Endodermal cell (in vitro differentiated cells): ENCODE data around the gene TMEM129. TPM values are rescaled to one million over a fixed set of nuclear protein-coding genes. Genes with fewer than 3 reads are reported as not detected.

Source experiments
- DNase-seq: peaks from one replicate; pipeline ENCODE4 v3.0.0-alpha.2; 2017
- H3K27ac ChIP-seq: 2 replicates; pipeline ENCODE4 v1.5.1; 2013; ENCODE audit warnings: mild to moderate bottlenecking, low read depth, low read length, moderate library complexity
- H3K27me3 ChIP-seq: 2 replicates; pipeline ENCODE4 v1.6.1; 2013; ENCODE audit warnings: mild to moderate bottlenecking, low read length, moderate library complexity; ENCODE audit not compliant: insufficient read depth, control insufficient read depth, poor library complexity, severe bottlenecking
- H3K36me3 ChIP-seq: 2 replicates; pipeline ENCODE4 v1.7.0; 2013; ENCODE audit warnings: mild to moderate bottlenecking, low read length, moderate library complexity; ENCODE audit not compliant: control insufficient read depth, insufficient read depth
- H3K4me1 ChIP-seq: one replicate; pipeline ENCODE4 v1.7.0; 2013; ENCODE audit warnings: low read length; ENCODE audit not compliant: control insufficient read depth, insufficient read depth
- H3K4me3 ChIP-seq: 2 replicates; pipeline ENCODE4 v1.5.1; 2013; ENCODE audit warnings: mild to moderate bottlenecking, low read length, moderate library complexity
- H3K9ac ChIP-seq: 2 replicates; pipeline ENCODE4 v1.6.1; 2013; ENCODE audit warnings: mild to moderate bottlenecking, low read length, moderate library complexity; ENCODE audit not compliant: poor library complexity, severe bottlenecking; ENCODE audit errors: extremely low read depth
- H3K9me3 ChIP-seq: 2 replicates; pipeline ENCODE4 v1.6.1; 2013; ENCODE audit warnings: mild to moderate bottlenecking, low read length, moderate library complexity; ENCODE audit not compliant: control insufficient read depth
- H3K27ac Mint-ChIP-seq: 2 replicates; pipeline ENCODE4 v1.8.0; 2020; ENCODE audit warnings: mixed read lengths
- H3K27me3 Mint-ChIP-seq: 2 replicates; pipeline ENCODE4 v1.8.0; 2021; ENCODE audit warnings: mild to moderate bottlenecking, mixed read lengths; ENCODE audit not compliant: insufficient read depth
- H3K36me3 Mint-ChIP-seq: 2 replicates; pipeline ENCODE4 v1.8.0; 2020; ENCODE audit warnings: low read depth, mixed read lengths
- H3K4me1 Mint-ChIP-seq: 2 replicates; pipeline ENCODE4 v1.8.0; 2020; ENCODE audit warnings: mixed read lengths
- H3K4me3 Mint-ChIP-seq: 2 replicates; pipeline ENCODE4 v1.8.0; 2020; ENCODE audit warnings: mild to moderate bottlenecking, moderate library complexity, mixed read lengths
- H3K9me3 Mint-ChIP-seq: 2 replicates; pipeline ENCODE4 v1.8.0; 2020; ENCODE audit warnings: mild to moderate bottlenecking, mixed read lengths
- WGBS, 2 experiments: methylation state at CpG; one replicate each; pipeline versions ENCODE4 v1.1.5 to v1.1.7; 2013; ENCODE audit warnings: missing lambda C conversion rate in 2 of 2, mixed read lengths in 1 of 2; ENCODE audit not compliant: insufficient coverage in 1 of 2, insufficient read length in 1 of 2; 5-methylcytosine and 5-hydroxymethylcytosine counted together
- total RNA-seq, 2 donors: library from RNA; stranded (reverse); fragmentation: NEBNext Ultra II Directional in 1 of 2; extraction: Animal tissue kit (Norgen Biotek cat#: 25700) in 1 of 2; gene quantifications; 2 replicates in 1 of 2; 3 replicates in 1 of 2; pipeline ENCODE4 v1.2.1, GENCODE V29; 2021
- TF ChIP-seq, protein P1 (sequence below): fragments of 200-600 bp; sonication (generic); conservative IDR thresholded peaks from 2 replicates; pipeline ENCODE4 v1.5.0; 2021; ENCODE audit warnings: antibody characterized with exemption, mild to moderate bottlenecking

TMEM129 gene
- total RNA-seq, 2 donors from 2014 or later = 33.6 to 41.7 TPM

DNA sequence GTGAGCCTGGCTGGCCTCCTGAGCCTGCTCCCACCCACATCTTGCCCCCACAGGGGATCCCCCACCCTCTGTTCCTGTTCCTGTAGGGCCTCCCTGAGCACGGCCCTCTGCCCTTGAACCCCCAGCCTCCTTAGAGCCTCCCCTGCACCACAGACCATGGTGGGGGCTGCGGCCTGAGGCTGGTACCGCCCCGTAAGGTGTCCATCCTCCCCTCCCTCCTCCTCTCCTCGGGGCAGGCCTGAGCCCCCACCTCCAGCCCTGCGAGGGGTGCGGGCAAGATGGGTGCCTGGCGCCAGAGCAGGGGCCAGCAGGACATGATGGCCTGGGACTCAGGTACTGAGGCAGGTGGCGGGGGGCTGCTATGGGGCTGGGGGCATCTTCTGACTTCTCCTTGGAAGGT, 43.5 kb upstream of the TMEM129 start:
- H3K27me3 ChIP-seq = no peaks in the 10 kb centered on the region
- no peak overlapping the region for H3K27ac ChIP-seq
- no peaks in the 10 kb centered on the region for H3K9me3 ChIP-seq
- 94 to 100% methylated on average over 2 to 9 of the region's 9 CpGs for WGBS, 2 experiments
- peaks cover 12% of the 10 kb centered on the region for H3K4me1 ChIP-seq
- H3K36me3 ChIP-seq = no peaks in the 10 kb centered on the region
- Mint-ChIP-seq H3K36me3 (no peaks in the 10 kb centered on the region), H3K4me3 (no peak overlapping the region), H3K9me3 (no peaks in the 10 kb centered on the region), H3K27me3 (peaks cover 4% of the 10 kb centered on the region), H3K27ac (no peak overlapping the region), H3K4me1 (peaks cover 11% of the 10 kb centered on the region)
- H3K4me3 ChIP-seq = no peak overlapping the region
- H3K9ac ChIP-seq = no peak overlapping the region
- TF ChIP-seq, protein P1, sequence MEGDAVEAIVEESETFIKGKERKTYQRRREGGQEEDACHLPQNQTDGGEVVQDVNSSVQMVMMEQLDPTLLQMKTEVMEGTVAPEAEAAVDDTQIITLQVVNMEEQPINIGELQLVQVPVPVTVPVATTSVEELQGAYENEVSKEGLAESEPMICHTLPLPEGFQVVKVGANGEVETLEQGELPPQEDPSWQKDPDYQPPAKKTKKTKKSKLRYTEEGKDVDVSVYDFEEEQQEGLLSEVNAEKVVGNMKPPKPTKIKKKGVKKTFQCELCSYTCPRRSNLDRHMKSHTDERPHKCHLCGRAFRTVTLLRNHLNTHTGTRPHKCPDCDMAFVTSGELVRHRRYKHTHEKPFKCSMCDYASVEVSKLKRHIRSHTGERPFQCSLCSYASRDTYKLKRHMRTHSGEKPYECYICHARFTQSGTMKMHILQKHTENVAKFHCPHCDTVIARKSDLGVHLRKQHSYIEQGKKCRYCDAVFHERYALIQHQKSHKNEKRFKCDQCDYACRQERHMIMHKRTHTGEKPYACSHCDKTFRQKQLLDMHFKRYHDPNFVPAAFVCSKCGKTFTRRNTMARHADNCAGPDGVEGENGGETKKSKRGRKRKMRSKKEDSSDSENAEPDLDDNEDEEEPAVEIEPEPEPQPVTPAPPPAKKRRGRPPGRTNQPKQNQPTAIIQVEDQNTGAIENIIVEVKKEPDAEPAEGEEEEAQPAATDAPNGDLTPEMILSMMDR = no peak
- DNase-seq = no peak

- 68 to 76% methylated on average over 29 to 36 of the region's 36 CpGs for WGBS, 2 experiments
- H3K27me3 Mint-ChIP-seq = peaks cover 2% of the 10 kb centered on the region
- TF ChIP-seq, protein P1 = peak; percentile 27
- H3K4me3 Mint-ChIP-seq = no peak overlapping the region
- H3K27ac Mint-ChIP-seq = no peak overlapping the region
- Histone ChIP-seq H3K36me3 (no peaks in the 10 kb centered on the region), H3K4me3 (no peak overlapping the region), H3K27ac (no peak overlapping the region), H3K9me3 (no peaks in the 10 kb centered on the region), H3K9ac (no peak overlapping the region), H3K4me1 (peaks cover 12% of the 10 kb centered on the region), H3K27me3 (no peaks in the 10 kb centered on the region)
- H3K9me3 Mint-ChIP-seq = no peaks in the 10 kb centered on the region
- H3K4me1 Mint-ChIP-seq = peaks cover 14% of the 10 kb centered on the region
- H3K36me3 Mint-ChIP-seq = no peaks in the 10 kb centered on the region
- DNase-seq = peak; percentile 79
Measured at GRCh38 chr4:1763550-1764080, 42.5 kb upstream of the TMEM129 start.

DNA sequence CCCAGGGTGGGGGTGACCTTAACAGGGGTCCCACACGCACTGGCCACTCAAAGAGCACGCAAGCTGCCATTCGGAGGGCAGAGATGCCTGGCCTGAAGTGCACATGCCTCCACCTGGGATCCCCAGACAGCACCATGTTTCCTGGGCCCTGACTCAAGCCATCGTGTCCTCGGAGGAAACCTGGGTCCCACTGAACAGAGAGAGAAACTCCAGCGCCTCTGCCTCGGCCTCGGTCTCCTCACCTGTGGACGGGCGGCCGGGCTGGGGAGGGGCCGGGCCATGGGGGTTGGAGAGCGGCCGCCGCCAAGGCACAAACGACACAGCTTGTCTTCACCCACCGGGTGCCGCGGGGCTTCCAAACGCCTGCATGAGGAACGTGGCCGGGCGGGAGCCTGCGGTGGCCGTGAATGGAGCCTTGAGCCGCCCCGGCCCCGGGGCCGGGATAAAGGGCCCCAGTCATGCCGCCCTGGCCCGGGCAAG, 42.0 kb upstream of the TMEM129 start:
- Histone ChIP-seq H3K36me3 (no peaks in the 10 kb centered on the region), H3K9ac (no peak overlapping the region), H3K9me3 (no peaks in the 10 kb centered on the region), H3K27me3 (no peaks in the 10 kb centered on the region), H3K4me3 (no peak overlapping the region), H3K4me1 (peaks cover 9% of the 10 kb centered on the region), H3K27ac (no peak overlapping the region)
- 79 to 88% methylated on average over 25 to 31 of the region's 31 CpGs for WGBS, 2 experiments
- H3K36me3 Mint-ChIP-seq = no peaks in the 10 kb centered on the region
- peaks cover 11% of the 10 kb centered on the region for H3K4me1 Mint-ChIP-seq
- DNase-seq = no peak
- H3K9me3 Mint-ChIP-seq = no peaks in the 10 kb centered on the region
- TF ChIP-seq, protein P1 = no peak
- no peak overlapping the region for H3K27ac Mint-ChIP-seq
- peaks cover 2% of the 10 kb centered on the region for H3K27me3 Mint-ChIP-seq
- H3K4me3 Mint-ChIP-seq = no peak overlapping the region
